Naive B cell (primary cell): Measurements from ENCODE around the gene PLEKHD1. TPM values are rescaled to one million over a fixed set of nuclear protein-coding genes. Genes with fewer than 3 reads are reported as not detected.
A peak's percentile ranks its signal among the peaks of the same experiment; 100 is the strongest.

ENCODE experiments used
- ATAC-seq, 2 donors: fragments of 150-1000 bp; cut with Tn5 transposase; 2 replicates each; pipeline ENCODE4 v1.10.0; 2021; ENCODE audit warnings: low read depth in 2 of 2, mild to moderate bottlenecking in 2 of 2, moderate library complexity in 2 of 2
- DNase-seq: peaks from one replicate; pipeline ENCODE4 v3.0.0; 2022
- H3K27ac Mint-ChIP-seq, 6 donors: one replicate each; pipeline ENCODE4 v1.8.0; 2020 to 2022; ENCODE audit warnings: mild to moderate bottlenecking in 6 of 6, mixed read lengths in 6 of 6, moderate library complexity in 5 of 6, inconsistent platforms in 2 of 6
- H3K27me3 Mint-ChIP-seq, 3 donors: one replicate each; pipeline ENCODE4 v1.8.0; 2021 to 2022; ENCODE audit warnings: mixed read lengths in 3 of 3, mild to moderate bottlenecking in 1 of 3
- H3K36me3 Mint-ChIP-seq, 2 donors: one replicate each; pipeline ENCODE4 v1.8.0; 2020 to 2022; ENCODE audit warnings: mixed read lengths in 2 of 2, inconsistent platforms in 1 of 2, mild to moderate bottlenecking in 1 of 2
- H3K4me1 Mint-ChIP-seq, 3 donors: one replicate each; pipeline ENCODE4 v1.8.0; 2020 to 2022; ENCODE audit warnings: mixed read lengths in 3 of 3, inconsistent platforms in 1 of 3, mild to moderate bottlenecking in 1 of 3, moderate library complexity in 1 of 3
- H3K4me3 Mint-ChIP-seq, 8 donors: one replicate each; pipeline ENCODE4 v1.8.0; 2020 to 2022; ENCODE audit warnings: mild to moderate bottlenecking in 8 of 8, mixed read lengths in 8 of 8, moderate library complexity in 8 of 8, inconsistent platforms in 2 of 8
- H3K9me3 Mint-ChIP-seq, 7 donors: one replicate each; pipeline ENCODE4 v1.8.0; 2020 to 2022; ENCODE audit warnings: mixed read lengths in 7 of 7, mild to moderate bottlenecking in 5 of 7, inconsistent platforms in 2 of 7, moderate library complexity in 1 of 7
- polyA plus RNA-seq, 6 donors: library from polyadenylated mRNA; unstranded; fragments of 300-500 nt; fragmentation: Illumina TruSeq; gene quantifications; one replicate each; pipeline ENCODE4 v1.2.3, GENCODE V29; 2021; ENCODE audit warnings: low read depth in 6 of 6

The PLEKHD1 gene
- polyA plus RNA-seq, 6 donors from 2014 or later: 0.07 to 0.11 TPM; not detected in 4

DNA sequence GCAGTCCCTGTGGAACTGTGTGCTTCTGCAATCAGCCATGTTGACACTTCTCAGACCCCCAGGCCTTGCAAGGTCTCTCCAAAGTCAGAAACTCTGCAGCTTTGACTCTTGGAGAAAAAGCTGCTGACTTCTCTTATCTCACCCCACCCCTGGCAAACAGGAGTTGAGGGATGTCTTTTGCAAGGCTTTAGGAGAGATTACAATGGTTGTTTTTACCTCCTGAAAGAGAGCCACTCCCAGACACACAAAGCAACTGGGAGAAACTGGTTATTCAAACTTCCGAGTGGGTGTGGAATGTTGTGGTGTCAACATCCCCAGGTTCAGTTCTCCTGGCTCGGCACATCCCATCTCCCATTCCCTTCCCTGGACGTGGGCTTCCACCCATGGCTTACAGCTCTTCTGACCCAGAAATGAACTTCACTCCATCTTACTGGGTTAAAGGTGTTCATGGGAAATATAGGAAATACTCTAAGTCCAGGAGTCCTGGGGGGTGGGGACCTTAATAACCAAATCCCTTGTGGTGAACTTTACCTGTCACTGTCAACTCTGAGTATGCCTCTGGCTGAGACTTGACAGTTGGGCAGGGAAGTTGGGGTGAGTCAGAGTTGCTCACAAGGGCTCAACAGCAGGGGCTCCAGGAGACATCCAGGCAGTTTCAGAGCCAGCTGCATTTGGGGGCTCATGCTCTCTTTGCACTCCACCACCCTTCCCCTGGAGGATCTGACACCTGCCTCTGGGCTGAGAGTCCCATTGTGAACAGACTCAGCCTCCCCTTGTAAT, 48.2 kb downstream of the PLEKHD1 start:
- ATAC-seq: no peak
- peak overlapping the region in 1 of 6 donors; percentile 30 for H3K27ac Mint-ChIP-seq
- no peak for DNase-seq
- H3K27me3 Mint-ChIP-seq: peaks cover 26 to 50% (median 27%) of the 10 kb centered on the region in 3 donors
- H3K36me3 Mint-ChIP-seq: no peaks in the 10 kb centered on the region
- H3K4me3 Mint-ChIP-seq: no peak overlapping the region
- no peaks in the 10 kb centered on the region for H3K4me1 Mint-ChIP-seq
- H3K9me3 Mint-ChIP-seq: no peaks in the 10 kb centered on the region

DNA sequence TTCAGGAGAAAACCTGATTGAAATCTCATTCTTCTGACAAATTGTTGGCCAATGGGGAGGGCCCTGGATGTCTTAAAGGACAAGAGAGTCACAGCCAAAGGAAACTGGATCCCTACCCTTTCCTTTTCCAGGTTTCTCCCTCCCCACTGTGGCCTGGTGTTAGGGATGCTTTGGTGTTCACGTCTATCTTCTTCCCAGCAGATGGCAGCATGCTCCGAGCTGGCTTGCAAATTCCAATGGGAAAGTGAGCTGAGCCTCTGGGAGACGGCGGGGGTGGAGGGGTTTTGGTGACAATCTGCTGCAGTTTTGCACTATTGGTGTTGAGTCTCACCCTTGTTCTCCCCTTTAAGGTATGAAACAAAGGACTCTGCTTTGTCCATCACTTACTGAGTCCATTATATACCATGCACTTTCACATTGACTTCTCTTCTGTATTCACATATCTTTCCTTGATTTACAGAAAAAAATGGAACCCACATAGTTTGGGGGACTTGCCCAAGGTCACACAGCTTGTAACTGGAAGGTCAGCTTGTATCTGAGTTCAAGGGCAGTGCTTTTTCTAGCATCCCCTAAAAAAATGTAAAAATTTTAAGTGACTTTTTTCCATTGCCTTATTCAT, 50.8 kb downstream of the PLEKHD1 start:
- H3K27ac Mint-ChIP-seq: no peak overlapping the region
- no peaks in the 10 kb centered on the region for H3K4me1 Mint-ChIP-seq
- H3K9me3 Mint-ChIP-seq: no peaks in the 10 kb centered on the region
- ATAC-seq (no peak), DNase-seq (no peak)
- no peak overlapping the region for H3K4me3 Mint-ChIP-seq
- no peaks in the 10 kb centered on the region for H3K36me3 Mint-ChIP-seq
- H3K27me3 Mint-ChIP-seq: peaks cover 35 to 53% (median 35%) of the 10 kb centered on the region in 3 donors

DNA sequence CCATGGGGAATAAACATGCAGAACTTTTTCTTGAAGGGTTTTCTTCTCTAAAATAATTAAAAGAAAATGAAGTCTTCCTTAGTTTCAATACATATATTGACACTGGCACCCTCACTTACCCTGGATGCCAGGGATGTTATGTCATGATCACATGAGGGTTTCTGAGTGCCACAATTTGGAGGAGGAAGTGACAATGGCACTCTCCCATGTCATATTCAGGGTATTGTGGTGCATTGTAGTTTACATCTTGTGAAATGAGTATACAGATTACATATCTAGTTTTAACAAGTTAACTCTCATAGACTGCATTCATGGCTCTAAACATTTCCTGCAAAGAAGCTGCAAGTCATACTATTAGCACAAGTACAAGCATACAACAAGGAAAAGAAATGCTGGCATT, 52.4 kb downstream of the PLEKHD1 start:
- no peak for ATAC-seq
- Mint-ChIP-seq H3K27me3 (peaks cover 33 to 50% (median 41%) of the 10 kb centered on the region in 3 donors), H3K36me3 (no peaks in the 10 kb centered on the region), H3K27ac (no peak overlapping the region), H3K9me3 (no peaks in the 10 kb centered on the region), H3K4me3 (no peak overlapping the region), H3K4me1 (no peaks in the 10 kb centered on the region)
- DNase-seq: no peak

DNA sequence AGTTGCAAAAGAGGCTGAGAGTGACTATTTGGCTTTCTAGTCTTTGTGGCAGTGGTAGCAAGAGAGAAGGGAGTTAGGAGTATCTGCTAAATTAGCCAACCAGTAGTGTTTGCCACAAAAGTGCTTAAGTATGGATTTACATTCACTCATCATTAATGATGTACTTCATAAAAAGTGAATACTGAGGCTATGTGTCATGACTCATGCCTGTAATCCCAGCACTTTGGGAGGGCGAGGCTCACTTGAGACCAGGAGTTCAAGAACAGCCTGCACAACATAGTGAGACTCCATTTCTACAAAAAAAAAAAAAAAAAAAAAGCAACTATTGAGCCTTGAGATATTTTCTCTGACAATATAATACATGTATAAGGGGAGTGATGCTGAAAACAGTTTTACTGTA, 53.4 kb downstream of the PLEKHD1 start:
- no peak for DNase-seq

DNA sequence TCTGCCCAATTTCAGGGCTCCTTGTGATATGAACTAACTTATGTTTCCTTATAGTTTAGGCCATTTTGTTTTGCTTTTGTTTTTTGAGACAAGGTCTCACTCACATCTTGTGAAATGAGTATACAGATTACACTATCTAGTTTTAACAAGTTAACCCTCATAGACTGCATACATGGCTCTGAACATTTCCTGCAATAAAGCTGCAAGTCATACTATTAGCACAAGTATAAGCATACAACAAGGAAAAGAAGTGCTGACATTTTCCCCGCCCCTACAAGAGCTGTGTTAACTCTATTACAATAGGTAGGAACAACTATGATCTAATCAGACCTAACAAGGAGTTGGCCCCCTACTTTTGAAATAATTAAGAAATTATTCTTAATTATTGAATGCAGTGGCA, 54.2 kb downstream of the PLEKHD1 start:
- H3K27ac Mint-ChIP-seq: no peak overlapping the region
- ATAC-seq (no peak), DNase-seq (no peak)
- peaks cover 34 to 55% (median 49%) of the 10 kb centered on the region in 3 donors for H3K27me3 Mint-ChIP-seq
- no peak overlapping the region for H3K4me3 Mint-ChIP-seq
- H3K9me3 Mint-ChIP-seq: no peaks in the 10 kb centered on the region
- H3K4me1 Mint-ChIP-seq: no peaks in the 10 kb centered on the region
- no peaks in the 10 kb centered on the region for H3K36me3 Mint-ChIP-seq

More for the DNA sequence above, 53.4 kb downstream of the PLEKHD1 start:
- no peaks in the 10 kb centered on the region for H3K36me3 Mint-ChIP-seq
- no peaks in the 10 kb centered on the region for H3K9me3 Mint-ChIP-seq
- peaks cover 36 to 55% (median 49%) of the 10 kb centered on the region in 3 donors for H3K27me3 Mint-ChIP-seq
- H3K4me1 Mint-ChIP-seq: no peaks in the 10 kb centered on the region
- ATAC-seq: no peak
- no peak overlapping the region for H3K4me3 Mint-ChIP-seq
- no peak overlapping the region for H3K27ac Mint-ChIP-seq

DNA sequence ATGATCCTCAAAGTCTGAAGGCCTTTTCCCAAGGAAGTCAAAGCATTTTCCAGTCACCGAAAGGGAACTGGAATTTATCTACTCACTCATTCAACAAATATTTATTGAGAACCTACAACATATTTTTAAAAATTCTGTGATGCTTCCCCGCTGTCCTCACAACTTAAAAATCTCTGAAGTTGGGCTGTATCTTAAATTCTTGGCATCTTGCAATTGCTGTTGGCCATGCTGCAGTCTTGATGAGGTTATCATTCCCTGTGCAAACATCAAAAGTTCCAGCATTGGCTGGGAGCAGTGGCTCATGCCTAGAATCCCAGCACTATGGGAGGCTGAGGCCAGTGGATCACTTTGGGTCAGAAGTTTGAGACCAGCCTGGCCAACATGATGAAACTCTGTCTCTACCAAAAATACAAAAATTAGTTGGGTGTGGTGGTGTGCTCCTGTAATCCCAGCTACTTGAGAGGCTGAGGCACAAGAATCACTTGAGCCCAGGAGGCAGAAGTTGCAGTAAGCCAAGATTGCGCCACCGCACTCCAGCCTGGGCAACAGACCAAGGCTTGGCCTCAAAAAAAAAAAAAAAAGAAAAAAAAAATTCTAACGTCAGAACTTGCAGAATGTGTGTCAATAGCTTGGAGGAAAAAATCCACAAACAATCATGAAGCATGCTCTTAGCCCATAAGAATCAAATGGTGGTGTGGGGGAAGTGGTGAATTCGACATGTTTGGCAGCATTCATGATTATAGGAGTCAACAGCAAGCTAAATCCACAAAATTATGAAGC, 55.3 kb downstream of the PLEKHD1 start:
- H3K27me3 Mint-ChIP-seq: peaks cover 42 to 60% (median 56%) of the 10 kb centered on the region in 3 donors
- no peaks in the 10 kb centered on the region for H3K4me1 Mint-ChIP-seq
- H3K27ac Mint-ChIP-seq: peak overlapping the region in 1 of 6 donors; percentile 42
- H3K9me3 Mint-ChIP-seq: no peaks in the 10 kb centered on the region
- no peak overlapping the region for H3K4me3 Mint-ChIP-seq
- no peak for DNase-seq
- no peaks in the 10 kb centered on the region for H3K36me3 Mint-ChIP-seq
- no peak for ATAC-seq

DNA sequence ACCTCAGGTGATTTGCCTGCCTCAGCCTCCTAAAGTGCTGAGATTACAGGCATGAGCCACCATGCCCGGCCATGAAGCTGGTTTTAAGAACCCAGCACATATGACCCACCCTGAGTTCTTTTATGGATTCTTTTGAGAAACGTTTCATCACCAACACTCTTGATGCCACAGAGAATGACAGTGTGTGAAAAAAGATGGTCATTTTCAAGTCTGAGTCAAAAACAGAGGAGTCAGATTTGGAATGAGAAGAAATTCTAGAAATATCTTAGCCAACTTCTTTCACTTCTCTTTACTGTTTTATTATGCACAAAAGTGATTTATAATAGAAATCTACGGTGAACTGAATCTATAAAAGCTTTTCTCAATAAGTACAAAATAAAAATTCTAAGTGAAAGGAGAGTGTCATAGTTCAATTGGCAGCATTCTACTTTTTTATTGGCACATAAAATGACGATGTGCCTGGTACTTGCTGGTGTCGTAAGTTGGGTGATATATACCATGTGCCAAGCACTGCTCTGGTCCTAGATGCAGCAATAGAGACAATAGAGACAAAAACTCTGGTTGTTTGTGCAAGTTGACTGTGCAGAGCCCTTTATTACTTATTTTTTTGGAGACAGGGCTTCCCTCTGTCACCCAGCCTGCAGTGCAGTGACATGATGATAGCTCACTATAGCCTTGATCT, 56.3 kb downstream of the PLEKHD1 start:
- DNase-seq (no peak), ATAC-seq (no peak)
- Mint-ChIP-seq H3K27ac (no peak overlapping the region), H3K9me3 (no peaks in the 10 kb centered on the region), H3K36me3 (no peaks in the 10 kb centered on the region), H3K27me3 (peaks cover 42 to 53% (median 51%) of the 10 kb centered on the region in 3 donors), H3K4me1 (no peaks in the 10 kb centered on the region), H3K4me3 (no peak overlapping the region)

DNA sequence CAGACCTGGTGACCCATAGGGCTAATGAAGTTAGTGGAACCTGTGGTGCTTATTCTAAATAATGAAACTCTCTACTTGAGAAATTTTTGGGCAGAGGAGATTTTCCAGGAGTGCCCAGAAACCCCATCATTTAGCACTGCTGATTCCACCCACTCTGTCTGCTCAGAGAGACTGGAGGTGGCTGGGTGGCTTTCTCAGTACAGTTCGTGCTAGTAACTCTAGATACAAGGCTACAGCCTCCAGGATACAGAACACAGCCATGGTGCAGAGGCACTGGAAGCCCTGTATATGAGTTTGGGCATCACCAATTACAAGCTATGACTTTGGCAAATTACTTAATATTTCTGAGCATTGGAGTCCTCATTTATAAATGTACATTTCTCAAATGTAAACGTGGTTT, 57.8 kb downstream of the PLEKHD1 start:
- Mint-ChIP-seq H3K9me3 (peaks cover 0 to 5% (median 0%) of the 10 kb centered on the region in 7 donors), H3K27ac (no peak overlapping the region), H3K4me1 (no peaks in the 10 kb centered on the region), H3K27me3 (peaks cover 48 to 62% (median 61%) of the 10 kb centered on the region in 3 donors), H3K4me3 (no peak overlapping the region), H3K36me3 (no peaks in the 10 kb centered on the region)
- ATAC-seq (no peak), DNase-seq (no peak)

DNA sequence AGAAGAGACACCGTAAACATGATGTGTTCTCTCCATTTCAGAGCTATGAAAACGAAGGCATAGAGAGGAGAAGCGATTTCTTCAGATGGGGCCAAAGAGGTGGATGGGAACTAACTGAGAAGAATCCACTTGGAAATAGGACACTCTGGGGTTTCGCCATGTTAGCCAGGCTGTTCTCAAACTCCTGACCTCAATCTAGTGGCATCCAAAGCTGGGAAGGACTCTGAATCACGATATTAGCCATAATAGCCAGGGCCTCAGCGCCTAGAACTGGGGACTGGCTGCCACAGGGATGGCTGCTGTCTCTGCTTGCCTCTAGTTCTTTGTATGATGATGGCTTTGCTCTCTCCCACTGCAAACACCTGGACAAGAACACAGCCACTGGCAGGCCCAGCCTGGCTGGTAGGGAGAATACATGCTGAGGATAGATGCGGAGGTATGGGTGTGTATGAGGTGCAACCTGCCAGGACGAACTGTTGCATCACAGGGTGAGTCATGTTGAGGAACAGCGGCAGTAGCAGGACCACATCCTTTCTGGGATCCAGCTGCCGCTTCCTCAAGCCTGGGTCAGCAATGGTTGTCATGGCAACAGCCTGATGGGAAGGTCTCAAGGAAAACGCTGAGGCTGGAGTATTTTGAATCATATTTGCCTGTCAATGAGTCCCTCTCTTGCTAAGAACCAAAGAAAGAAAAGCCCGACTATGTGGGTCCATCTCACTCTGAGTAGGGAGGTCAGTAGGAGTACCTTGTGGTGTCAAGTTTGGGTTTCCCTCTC, 59.0 kb downstream of the PLEKHD1 start:
- H3K9me3 Mint-ChIP-seq: peaks cover 0 to 5% (median 0%) of the 10 kb centered on the region in 7 donors
- ATAC-seq: no peak
- no peaks in the 10 kb centered on the region for H3K4me1 Mint-ChIP-seq
- H3K27ac Mint-ChIP-seq: no peak overlapping the region
- no peaks in the 10 kb centered on the region for H3K36me3 Mint-ChIP-seq
- DNase-seq: no peak
- no peak overlapping the region for H3K4me3 Mint-ChIP-seq
- H3K27me3 Mint-ChIP-seq: peaks cover 48 to 66% (median 64%) of the 10 kb centered on the region in 3 donors

DNA sequence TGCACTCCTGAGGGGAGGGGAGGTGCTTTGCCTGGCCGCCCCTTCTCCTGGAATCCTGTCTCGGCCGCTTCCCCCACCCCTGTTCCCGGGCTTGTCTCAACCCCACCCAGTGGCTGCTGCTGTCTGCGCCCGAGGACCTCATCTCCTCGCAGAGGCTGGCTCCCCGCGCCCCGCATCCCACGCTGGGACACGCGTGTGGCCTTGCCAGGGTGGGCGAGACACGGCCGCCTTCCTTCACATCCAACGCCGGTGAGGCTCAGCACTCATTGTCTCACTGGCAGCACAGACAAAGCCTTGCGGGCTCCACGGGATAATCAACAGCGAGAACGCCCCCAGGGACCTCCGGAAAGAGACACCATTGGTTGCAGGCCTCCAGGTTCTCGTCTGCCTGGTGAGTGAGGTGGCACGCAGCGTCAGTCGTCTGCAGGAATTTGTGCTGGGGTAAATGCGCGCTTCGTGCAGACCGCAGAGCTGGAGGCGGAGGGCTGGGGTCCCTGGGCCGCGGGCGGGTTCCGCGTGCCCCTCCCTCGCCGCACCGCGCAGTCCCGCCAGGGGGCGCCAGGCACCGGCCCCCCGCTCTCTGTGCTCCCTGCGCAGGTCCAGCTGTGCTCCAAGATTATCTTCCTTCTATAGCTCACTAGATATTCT, 63.3 kb downstream of the PLEKHD1 start:
- ATAC-seq: no peak
- H3K27me3 Mint-ChIP-seq: peaks cover 67 to 80% (median 74%) of the 10 kb centered on the region in 3 donors
- peaks cover 0 to 5% (median 0%) of the 10 kb centered on the region in 7 donors for H3K9me3 Mint-ChIP-seq
- H3K4me1 Mint-ChIP-seq: no peaks in the 10 kb centered on the region
- H3K27ac Mint-ChIP-seq: peak overlapping the region in 1 of 6 donors; percentile 81
- DNase-seq: no peak
- H3K4me3 Mint-ChIP-seq: no peak overlapping the region
- no peaks in the 10 kb centered on the region for H3K36me3 Mint-ChIP-seq

DNA sequence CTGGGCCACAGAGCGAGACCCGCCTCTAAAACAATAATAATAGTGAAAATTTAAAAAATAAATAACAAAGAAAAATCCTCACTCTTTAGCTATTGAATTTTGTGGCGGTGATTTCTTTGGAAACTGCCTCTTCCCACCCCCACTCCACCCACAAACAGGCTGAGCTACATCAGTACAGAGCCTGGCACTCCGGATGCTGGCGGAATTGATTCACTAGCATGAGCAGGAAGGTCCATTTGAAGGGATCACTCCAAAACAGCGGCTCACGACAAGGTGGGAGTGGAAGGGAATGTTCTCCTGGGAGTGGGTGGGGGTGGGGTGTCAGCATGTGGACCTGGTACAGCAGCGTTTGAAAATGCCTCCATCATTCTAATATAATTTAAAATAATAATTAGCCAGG, 64.0 kb downstream of the PLEKHD1 start:
- ATAC-seq (no peak), DNase-seq (no peak)
- no peak overlapping the region for H3K4me3 Mint-ChIP-seq
- no peaks in the 10 kb centered on the region for H3K4me1 Mint-ChIP-seq
- H3K9me3 Mint-ChIP-seq: peaks cover 0 to 5% (median 0%) of the 10 kb centered on the region in 7 donors
- no peak overlapping the region for H3K27ac Mint-ChIP-seq
- H3K27me3 Mint-ChIP-seq: peaks cover 66 to 80% (median 74%) of the 10 kb centered on the region in 3 donors
- no peaks in the 10 kb centered on the region for H3K36me3 Mint-ChIP-seq

DNA sequence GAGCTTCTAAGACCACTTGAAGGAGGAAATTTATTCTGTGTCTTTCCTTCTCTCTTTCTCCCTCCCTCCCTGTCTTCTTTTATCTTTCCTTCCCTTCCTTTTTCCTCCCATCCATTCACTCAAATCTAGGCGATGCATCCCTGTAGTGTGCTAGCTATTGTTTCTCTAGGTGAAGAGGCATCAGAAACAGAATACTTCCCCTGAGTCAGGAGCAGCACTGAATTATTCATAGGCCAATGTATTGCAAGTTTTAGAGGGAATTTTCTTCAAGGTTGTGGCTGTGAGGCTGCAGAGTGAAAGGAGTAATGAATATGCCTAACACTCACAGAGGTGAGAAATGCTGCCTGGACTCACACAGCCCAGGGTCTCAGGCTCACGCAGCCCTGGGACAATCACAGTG, 67.0 kb downstream of the PLEKHD1 start:
- no peak overlapping the region for H3K27ac Mint-ChIP-seq
- ATAC-seq (no peak), DNase-seq (no peak)
- H3K27me3 Mint-ChIP-seq: peaks cover 47 to 65% (median 61%) of the 10 kb centered on the region in 3 donors
- no peaks in the 10 kb centered on the region for H3K4me1 Mint-ChIP-seq
- no peaks in the 10 kb centered on the region for H3K36me3 Mint-ChIP-seq
- H3K9me3 Mint-ChIP-seq: peaks cover 0 to 4% (median 0%) of the 10 kb centered on the region in 7 donors
- no peak overlapping the region for H3K4me3 Mint-ChIP-seq
